CD14-positive monocyte (primary cell): ENCODE results near the gene POC1A. TPM values are rescaled to one million over a fixed set of nuclear protein-coding genes. Genes with fewer than 3 reads are reported as not detected.

Source experiments
- DNase-seq, 3 donors: peaks; one replicate each; pipeline ENCODE4 v3.0.0-alpha.2; 2011 to 2022
- H2AFZ ChIP-seq: 2 replicates; pipeline ENCODE4 v1.6.0; 2012; ENCODE audit warnings: mild to moderate bottlenecking, low read depth, low read length, inconsistent platforms; ENCODE audit not compliant: insufficient read depth, poor library complexity, severe bottlenecking
- H3K27ac ChIP-seq, 2 donors: 1 replicate in 1 of 2; 2 replicates in 1 of 2; pipeline ENCODE4 v1.5.1; 2012 to 2013; ENCODE audit warnings: low read length in 2 of 2, control low read depth in 1 of 2, inconsistent platforms in 1 of 2, low read depth in 1 of 2, mild to moderate bottlenecking in 1 of 2
- H3K27me3 ChIP-seq, 2 donors: one replicate each; pipeline versions ENCODE4 v1.6.0 to v1.6.1; 2011 to 2013; ENCODE audit warnings: low read length in 2 of 2; ENCODE audit not compliant: control insufficient read depth in 2 of 2, insufficient read depth in 2 of 2
- H3K36me3 ChIP-seq, 2 donors: replicated peaks in 1 of 2; 1 replicate in 1 of 2; 2 replicates in 1 of 2; pipeline versions ENCODE4 v1.5.1 to v1.6.1; 2012 to 2013; ENCODE audit warnings: low read length in 2 of 2, control low read depth in 1 of 2, inconsistent platforms in 1 of 2, mild to moderate bottlenecking in 1 of 2; ENCODE audit not compliant: insufficient read depth in 2 of 2, control insufficient read depth in 1 of 2
- H3K4me1 ChIP-seq, 2 donors: 1 replicate in 1 of 2; 2 replicates in 1 of 2; pipeline versions ENCODE4 v1.5.1 to v1.6.1; 2012 to 2013; ENCODE audit warnings: low read length in 2 of 2, control low read depth in 1 of 2, inconsistent platforms in 1 of 2, mild to moderate bottlenecking in 1 of 2, moderate library complexity in 1 of 2; ENCODE audit not compliant: insufficient read depth in 2 of 2, control insufficient read depth in 1 of 2
- H3K4me2 ChIP-seq: replicated peaks from 2 replicates; pipeline ENCODE3; 2012; ENCODE audit warnings: low read length, moderate library complexity, mild to moderate bottlenecking; ENCODE audit not compliant: poor library complexity, severe bottlenecking; ENCODE audit errors: extremely low read depth
- H3K4me3 ChIP-seq, 3 experiments: fragments of 200-600 bp in 1 of 3; sonication (generic) in 1 of 3; replicated peaks in 1 of 3; 1 replicate in 2 of 3; 2 replicates in 1 of 3; pipeline ENCODE4 v1.5.1; 2011 to 2013; ENCODE audit warnings: low read length in 3 of 3, mild to moderate bottlenecking in 3 of 3, control low read depth in 2 of 3, low read depth in 2 of 3, inconsistent platforms in 1 of 3, moderate library complexity in 1 of 3
- H3K79me2 ChIP-seq: 2 replicates; pipeline ENCODE4 v1.6.0; 2012; ENCODE audit warnings: mild to moderate bottlenecking, control low read depth, inconsistent platforms, low read length, moderate library complexity; ENCODE audit not compliant: insufficient read depth
- H3K9ac ChIP-seq: 2 replicates; pipeline ENCODE4 v1.6.0; 2017; ENCODE audit warnings: low read length, mild to moderate bottlenecking; ENCODE audit not compliant: insufficient read depth, poor library complexity, severe bottlenecking
- H3K9me3 ChIP-seq, 2 donors: replicated peaks in 1 of 2; 1 replicate in 1 of 2; 2 replicates in 1 of 2; pipeline versions ENCODE4 v1.5.1 to v1.6.1; 2012 to 2013; ENCODE audit warnings: low read length in 2 of 2, control low read depth in 1 of 2; ENCODE audit not compliant: control insufficient read depth in 1 of 2, insufficient read depth in 1 of 2
- H4K20me1 ChIP-seq: 2 replicates; pipeline ENCODE4 v1.6.0; 2012; ENCODE audit warnings: mild to moderate bottlenecking, low read length, control low read depth, moderate library complexity; ENCODE audit not compliant: insufficient read depth
- H3K27ac Mint-ChIP-seq, 7 donors: one replicate each; pipeline ENCODE4 v1.8.0; 2020; ENCODE audit warnings: mild to moderate bottlenecking in 7 of 7, mixed read lengths in 7 of 7, moderate library complexity in 6 of 7, inconsistent platforms in 2 of 7
- H3K27me3 Mint-ChIP-seq, 3 donors: one replicate each; pipeline ENCODE4 v1.8.0; 2021 to 2022; ENCODE audit warnings: low read depth in 3 of 3, mild to moderate bottlenecking in 3 of 3, mixed read lengths in 3 of 3, moderate library complexity in 3 of 3, inconsistent platforms in 1 of 3
- H3K36me3 Mint-ChIP-seq, 2 donors: one replicate each; pipeline ENCODE4 v1.8.0; 2020; ENCODE audit warnings: mixed read lengths in 2 of 2, inconsistent platforms in 1 of 2, mild to moderate bottlenecking in 1 of 2
- H3K4me1 Mint-ChIP-seq: one replicate; pipeline ENCODE4 v1.8.0; 2020; ENCODE audit warnings: mild to moderate bottlenecking, mixed read lengths
- H3K4me3 Mint-ChIP-seq, 2 donors: one replicate each; pipeline ENCODE4 v1.8.0; 2020; ENCODE audit warnings: mild to moderate bottlenecking in 2 of 2, mixed read lengths in 2 of 2, moderate library complexity in 1 of 2
- H3K9me3 Mint-ChIP-seq, 7 donors: one replicate each; pipeline ENCODE4 v1.8.0; 2020 to 2022; ENCODE audit warnings: mixed read lengths in 7 of 7, mild to moderate bottlenecking in 6 of 7, moderate library complexity in 6 of 7, inconsistent platforms in 2 of 7
- WGBS: methylation state at CpG from one replicate; pipeline ENCODE4 v1.1.5; 2013; ENCODE audit warnings: missing lambda C conversion rate; ENCODE audit not compliant: insufficient coverage; 5-methylcytosine and 5-hydroxymethylcytosine counted together
- intact Hi-C, 2 donors: fragments of 100-400 bp; cut with micrococcal nuclease; formaldehyde crosslinking; loops; one replicate each; pipeline versions ENCODE4 v1.15.0 to v1.15.1; 2023
- polyA plus RNA-seq, 3 donors: library from polyadenylated mRNA; depleted of rRNA in 1 of 3; unstranded in 2 of 3; stranded (reverse) in 1 of 3; fragments of 300-500 nt in 2 of 3; fragments of >200 nt in 1 of 3; fragmentation: Illumina TruSeq in 2 of 3; gene quantifications; 1 replicate in 2 of 3; 2 replicates in 1 of 3; pipeline ENCODE4 v1.2.3, GENCODE V29; 2012 to 2021
- TF ChIP-seq, protein P1 (sequence below): fragments of 200-600 bp; IDR thresholded peaks from one replicate; pipeline ENCODE4 v1.8.0; 2022; ENCODE audit warnings: antibody characterized with exemption, mild to moderate bottlenecking

POC1A gene
- polyA plus RNA-seq, 3 donors = 1.2 to 2.0 (median 1.5) TPM

DNA sequence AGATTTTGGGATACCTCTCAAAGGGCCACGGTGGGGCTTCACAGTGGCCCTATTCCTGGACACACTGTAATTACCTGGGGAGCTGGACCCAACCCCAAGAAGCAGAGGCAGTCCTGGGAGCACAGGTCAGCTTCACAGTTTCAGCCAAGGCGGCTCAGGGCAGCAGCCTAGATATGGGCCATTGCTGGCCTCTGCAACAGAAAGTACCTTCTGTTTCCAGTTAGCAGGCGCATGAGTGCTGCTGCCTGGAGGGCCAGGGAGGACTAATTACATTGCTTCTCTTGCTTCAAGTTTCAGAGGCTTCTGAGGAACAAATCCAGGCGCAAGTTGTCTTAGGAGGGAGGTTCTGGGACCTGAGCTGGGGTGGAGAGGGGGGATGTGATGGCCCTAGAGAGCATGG, 84.4 kb downstream of the POC1A start:
- intact Hi-C loops = no loop called here
- H3K4me3 Mint-ChIP-seq = no peak overlapping the region
- Histone ChIP-seq H3K27ac (peak overlapping the region; percentile 66 to 73), H3K4me3 (no peak overlapping the region), H3K4me1 (peaks cover 35 to 43% of the 10 kb centered on the region in 2 donors), H2AFZ (peak overlapping the region; percentile 6), H3K4me2 (peak overlapping the region; percentile 55), H3K27me3 (no peaks in the 10 kb centered on the region), H4K20me1 (no peaks in the 10 kb centered on the region), H3K36me3 (peaks cover 0 to 15% of the 10 kb centered on the region in 2 donors), H3K9me3 (no peaks in the 10 kb centered on the region), H3K9ac (peak overlapping the region; percentile 24), H3K79me2 (no peaks in the 10 kb centered on the region)
- peak overlapping the region; percentile 40 to 93 (median 84) for H3K27ac Mint-ChIP-seq
- H3K4me1 Mint-ChIP-seq = peaks cover 38% of the 10 kb centered on the region
- 95% methylated on average over 4 of the region's 4 CpGs for WGBS
- DNase-seq = no peak
- peaks cover 11 to 23% of the 10 kb centered on the region in 2 donors for H3K36me3 Mint-ChIP-seq
- peaks cover 0 to 2% (median 0%) of the 10 kb centered on the region in 7 donors for H3K9me3 Mint-ChIP-seq
- TF ChIP-seq, protein P1, sequence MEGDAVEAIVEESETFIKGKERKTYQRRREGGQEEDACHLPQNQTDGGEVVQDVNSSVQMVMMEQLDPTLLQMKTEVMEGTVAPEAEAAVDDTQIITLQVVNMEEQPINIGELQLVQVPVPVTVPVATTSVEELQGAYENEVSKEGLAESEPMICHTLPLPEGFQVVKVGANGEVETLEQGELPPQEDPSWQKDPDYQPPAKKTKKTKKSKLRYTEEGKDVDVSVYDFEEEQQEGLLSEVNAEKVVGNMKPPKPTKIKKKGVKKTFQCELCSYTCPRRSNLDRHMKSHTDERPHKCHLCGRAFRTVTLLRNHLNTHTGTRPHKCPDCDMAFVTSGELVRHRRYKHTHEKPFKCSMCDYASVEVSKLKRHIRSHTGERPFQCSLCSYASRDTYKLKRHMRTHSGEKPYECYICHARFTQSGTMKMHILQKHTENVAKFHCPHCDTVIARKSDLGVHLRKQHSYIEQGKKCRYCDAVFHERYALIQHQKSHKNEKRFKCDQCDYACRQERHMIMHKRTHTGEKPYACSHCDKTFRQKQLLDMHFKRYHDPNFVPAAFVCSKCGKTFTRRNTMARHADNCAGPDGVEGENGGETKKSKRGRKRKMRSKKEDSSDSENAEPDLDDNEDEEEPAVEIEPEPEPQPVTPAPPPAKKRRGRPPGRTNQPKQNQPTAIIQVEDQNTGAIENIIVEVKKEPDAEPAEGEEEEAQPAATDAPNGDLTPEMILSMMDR = no peak
- H3K27me3 Mint-ChIP-seq = peaks cover 2 to 4% (median 2%) of the 10 kb centered on the region in 3 donors

DNA sequence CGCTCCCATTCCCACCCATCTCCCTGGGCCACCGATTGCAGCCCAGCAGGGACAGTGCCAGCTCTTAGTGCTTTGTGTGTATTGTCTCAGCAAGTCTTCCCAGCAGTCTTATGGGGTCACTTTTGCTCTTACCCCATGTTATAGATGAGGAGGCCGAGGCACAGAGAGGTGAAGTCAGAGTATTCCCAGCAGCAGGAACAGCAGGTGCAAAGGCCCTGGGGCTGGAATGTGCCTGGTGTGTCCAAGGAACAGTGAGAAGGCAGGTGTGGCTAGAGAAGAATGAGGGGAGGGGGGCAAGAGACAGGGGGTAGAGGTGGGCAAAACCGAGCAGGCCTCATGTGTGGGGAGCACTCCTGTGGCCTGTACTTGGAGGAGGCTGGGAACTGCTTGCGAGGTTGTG, 85.1 kb downstream of the POC1A start:
- intact Hi-C loops = no loop called here
- Histone ChIP-seq H2AFZ (no peak overlapping the region), H3K36me3 (peaks cover 0 to 8% of the 10 kb centered on the region in 2 donors), H3K4me1 (peaks cover 36 to 46% of the 10 kb centered on the region in 2 donors), H3K9ac (no peak overlapping the region), H3K4me2 (no peak overlapping the region), H3K27ac (no peak overlapping the region), H3K27me3 (no peaks in the 10 kb centered on the region), H3K9me3 (no peaks in the 10 kb centered on the region), H3K4me3 (no peak overlapping the region), H3K79me2 (no peaks in the 10 kb centered on the region), H4K20me1 (no peaks in the 10 kb centered on the region)
- Mint-ChIP-seq H3K4me3 (no peak overlapping the region), H3K27me3 (peaks cover 2 to 4% (median 2%) of the 10 kb centered on the region in 3 donors), H3K27ac (no peak overlapping the region), H3K36me3 (peaks cover 5 to 16% of the 10 kb centered on the region in 2 donors), H3K9me3 (peaks cover 0 to 2% (median 0%) of the 10 kb centered on the region in 7 donors), H3K4me1 (peaks cover 43% of the 10 kb centered on the region)
- no peak for DNase-seq
- TF ChIP-seq, protein P1 = no peak
- 100% methylated on average over 2 of the region's 5 CpGs for WGBS
